22Rv1 (cell line): Measurements from ENCODE around the gene BMP7.

Experiments used
- H3K27ac ChIP-seq: fragments of 450-650 bp; 2 replicates; pipeline ENCODE4 v1.5.1; 2017
- CTCF ChIP-seq: fragments of 450-650 bp; IDR thresholded peaks from 2 replicates; pipeline ENCODE4 v1.5.1; 2017; ENCODE audit warnings: mild to moderate bottlenecking
- ZFX ChIP-seq: fragments of 450-650 bp; IDR thresholded peaks from 2 replicates; pipeline ENCODE4 v1.6.1; 2017; ENCODE audit warnings: antibody characterized with exemption, borderline replicate concordance

The BMP7 gene

GRCh38 chr20:57266291-57267157 is at the start of gene BMP7:
BMP7 (minus strand) TSS chr20:57266641; CDS start chr20:57266122, 519 bp downstream.
- no peak for TF ChIP-seq ZFX
- no peak for TF ChIP-seq CTCF
- no peak within 1 kb of the TSS for H3K27ac ChIP-seq

- H3K27ac ChIP-seq: no peak overlapping the region
- TF ChIP-seq ZFX (no peak), CTCF (no peak)
Observed at GRCh38 chr20:57315976-57316480, 49.6 kb upstream of the BMP7 start.

- no peak overlapping the region for H3K27ac ChIP-seq
- TF ChIP-seq CTCF: no peak
- no peak for TF ChIP-seq ZFX
Observed at GRCh38 chr20:57315083-57315975, 48.9 kb upstream of the BMP7 start.

GRCh38 chr20:57313951-57314350 is 47.5 kb upstream of the BMP7 start:
- no peak overlapping the region for H3K27ac ChIP-seq
- TF ChIP-seq ZFX (no peak), CTCF (no peak)

GRCh38 chr20:57313230-57313629 is 46.8 kb upstream of the BMP7 start:
- H3K27ac ChIP-seq: no peak overlapping the region
- TF ChIP-seq CTCF (no peak), ZFX (no peak)

GRCh38 chr20:57312138-57312537 is 45.7 kb upstream of the BMP7 start:
- H3K27ac ChIP-seq: no peak overlapping the region
- TF ChIP-seq ZFX (no peak), CTCF (no peak)
